Sigmoid colon (tissue), 4 donors: ENCODE results near the gene CRY1.

Source experiments
- EP300 ChIP-seq, 4 donors: sonication (generic); formaldehyde crosslinking; IDR thresholded peaks; one replicate each; pipeline ENCODE4 v1.6.1; 2017; ENCODE audit warnings: antibody characterized with exemption in 4 of 4
- POLR2A ChIP-seq, 2 donors: fragments of 450-650 bp; IDR thresholded peaks; one replicate each; pipeline ENCODE4 v1.6.1; 2016; ENCODE audit warnings: antibody characterized with exemption in 2 of 2, mild to moderate bottlenecking in 2 of 2, moderate library complexity in 2 of 2
- POLR2AphosphoS5 ChIP-seq, 4 donors: sonication (generic); formaldehyde crosslinking; IDR thresholded peaks; one replicate each; pipeline ENCODE4 v1.6.1; 2017; ENCODE audit warnings: antibody characterized with exemption in 4 of 4
- TF ChIP-seq, protein P1 (sequence below), 4 experiments: fragments of 450-650 bp in 3 of 4; fragments of 200-600 bp in 1 of 4; IDR thresholded peaks; one replicate each; pipeline ENCODE4 v1.5.1; 2016 to 2019; ENCODE audit warnings: antibody characterized with exemption in 4 of 4, mild to moderate bottlenecking in 3 of 4, moderate library complexity in 2 of 4

GRCh38 chr12:106999446-106999845 lies 93.9 kb downstream of the CRY1 start:
- TF ChIP-seq, protein P1, sequence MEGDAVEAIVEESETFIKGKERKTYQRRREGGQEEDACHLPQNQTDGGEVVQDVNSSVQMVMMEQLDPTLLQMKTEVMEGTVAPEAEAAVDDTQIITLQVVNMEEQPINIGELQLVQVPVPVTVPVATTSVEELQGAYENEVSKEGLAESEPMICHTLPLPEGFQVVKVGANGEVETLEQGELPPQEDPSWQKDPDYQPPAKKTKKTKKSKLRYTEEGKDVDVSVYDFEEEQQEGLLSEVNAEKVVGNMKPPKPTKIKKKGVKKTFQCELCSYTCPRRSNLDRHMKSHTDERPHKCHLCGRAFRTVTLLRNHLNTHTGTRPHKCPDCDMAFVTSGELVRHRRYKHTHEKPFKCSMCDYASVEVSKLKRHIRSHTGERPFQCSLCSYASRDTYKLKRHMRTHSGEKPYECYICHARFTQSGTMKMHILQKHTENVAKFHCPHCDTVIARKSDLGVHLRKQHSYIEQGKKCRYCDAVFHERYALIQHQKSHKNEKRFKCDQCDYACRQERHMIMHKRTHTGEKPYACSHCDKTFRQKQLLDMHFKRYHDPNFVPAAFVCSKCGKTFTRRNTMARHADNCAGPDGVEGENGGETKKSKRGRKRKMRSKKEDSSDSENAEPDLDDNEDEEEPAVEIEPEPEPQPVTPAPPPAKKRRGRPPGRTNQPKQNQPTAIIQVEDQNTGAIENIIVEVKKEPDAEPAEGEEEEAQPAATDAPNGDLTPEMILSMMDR (IDR thresholded peaks at IDR 0.05) = no peak
- no peak for TF ChIP-seq POLR2A (IDR thresholded peaks at IDR 0.05)
- no peak for TF ChIP-seq EP300 (IDR thresholded peaks at IDR 0.05)
- no peak for TF ChIP-seq POLR2AphosphoS5 (IDR thresholded peaks at IDR 0.05)
